C4-2B (cell line): ENCODE results near the gene KRTAP4-6.
"Not testable (repeated sequence)": the region's sequence is repeated elsewhere in the genome, so short reads cannot be mapped to it uniquely, and the experiment has no call there.

Experiments used
- H3K27ac ChIP-seq: fragments of 450-650 bp; 2 replicates; pipeline ENCODE4 v1.5.1; 2017
- ZFX ChIP-seq: fragments of 450-650 bp; IDR thresholded peaks from 2 replicates; pipeline ENCODE4 v1.6.1; 2017
- TF ChIP-seq, protein P1 (sequence below): fragments of 450-650 bp; conservative IDR thresholded peaks from 2 replicates; pipeline ENCODE4 v1.5.1; 2017; ENCODE audit warnings: mild to moderate bottlenecking

The KRTAP4-6 gene

DNA sequence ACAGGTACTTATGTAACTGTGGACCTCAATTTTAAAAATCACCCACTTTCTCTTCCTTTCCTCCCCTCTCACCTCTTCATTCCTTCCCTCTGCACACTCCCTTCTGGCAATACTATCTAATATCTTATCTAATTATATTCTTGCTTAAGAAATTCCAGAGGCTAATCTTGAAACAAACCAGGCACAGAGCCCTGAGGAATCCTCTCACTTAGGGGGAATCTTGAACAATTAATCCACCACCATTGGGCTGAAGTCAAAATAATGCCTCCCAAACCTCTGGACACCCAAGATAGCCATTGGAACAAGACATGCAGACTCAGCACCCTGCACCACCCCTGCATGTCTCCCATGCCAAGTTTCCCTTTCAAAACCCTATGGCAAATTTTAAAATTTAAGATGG is 1.0 kb upstream of the KRTAP4-6 start:
- TF ChIP-seq ZFX: no peak
- TF ChIP-seq, protein P1, sequence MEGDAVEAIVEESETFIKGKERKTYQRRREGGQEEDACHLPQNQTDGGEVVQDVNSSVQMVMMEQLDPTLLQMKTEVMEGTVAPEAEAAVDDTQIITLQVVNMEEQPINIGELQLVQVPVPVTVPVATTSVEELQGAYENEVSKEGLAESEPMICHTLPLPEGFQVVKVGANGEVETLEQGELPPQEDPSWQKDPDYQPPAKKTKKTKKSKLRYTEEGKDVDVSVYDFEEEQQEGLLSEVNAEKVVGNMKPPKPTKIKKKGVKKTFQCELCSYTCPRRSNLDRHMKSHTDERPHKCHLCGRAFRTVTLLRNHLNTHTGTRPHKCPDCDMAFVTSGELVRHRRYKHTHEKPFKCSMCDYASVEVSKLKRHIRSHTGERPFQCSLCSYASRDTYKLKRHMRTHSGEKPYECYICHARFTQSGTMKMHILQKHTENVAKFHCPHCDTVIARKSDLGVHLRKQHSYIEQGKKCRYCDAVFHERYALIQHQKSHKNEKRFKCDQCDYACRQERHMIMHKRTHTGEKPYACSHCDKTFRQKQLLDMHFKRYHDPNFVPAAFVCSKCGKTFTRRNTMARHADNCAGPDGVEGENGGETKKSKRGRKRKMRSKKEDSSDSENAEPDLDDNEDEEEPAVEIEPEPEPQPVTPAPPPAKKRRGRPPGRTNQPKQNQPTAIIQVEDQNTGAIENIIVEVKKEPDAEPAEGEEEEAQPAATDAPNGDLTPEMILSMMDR: no peak
- no peak overlapping the region for H3K27ac ChIP-seq

DNA sequence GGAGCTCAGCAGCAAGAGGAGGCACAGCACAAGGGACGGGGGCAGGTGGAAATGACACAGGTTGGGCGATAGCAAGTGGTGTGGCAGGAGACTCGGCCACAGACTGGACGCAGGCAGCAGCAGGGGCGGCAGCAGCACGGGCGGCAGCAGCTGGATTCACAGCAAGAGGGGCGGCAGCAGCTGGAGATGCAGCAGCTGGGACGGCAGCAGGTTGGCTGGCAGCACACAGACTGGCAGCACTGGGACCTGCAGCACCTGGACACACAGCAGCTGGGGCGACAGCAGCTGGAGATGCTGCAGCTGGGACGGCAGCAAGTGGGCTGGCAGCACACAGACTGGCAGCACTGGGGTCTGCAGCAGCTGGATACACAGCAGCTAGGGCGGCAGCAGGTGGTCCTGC is 479 bp downstream of the KRTAP4-6 start:
- not testable (repeated sequence) for H3K27ac ChIP-seq

DNA sequence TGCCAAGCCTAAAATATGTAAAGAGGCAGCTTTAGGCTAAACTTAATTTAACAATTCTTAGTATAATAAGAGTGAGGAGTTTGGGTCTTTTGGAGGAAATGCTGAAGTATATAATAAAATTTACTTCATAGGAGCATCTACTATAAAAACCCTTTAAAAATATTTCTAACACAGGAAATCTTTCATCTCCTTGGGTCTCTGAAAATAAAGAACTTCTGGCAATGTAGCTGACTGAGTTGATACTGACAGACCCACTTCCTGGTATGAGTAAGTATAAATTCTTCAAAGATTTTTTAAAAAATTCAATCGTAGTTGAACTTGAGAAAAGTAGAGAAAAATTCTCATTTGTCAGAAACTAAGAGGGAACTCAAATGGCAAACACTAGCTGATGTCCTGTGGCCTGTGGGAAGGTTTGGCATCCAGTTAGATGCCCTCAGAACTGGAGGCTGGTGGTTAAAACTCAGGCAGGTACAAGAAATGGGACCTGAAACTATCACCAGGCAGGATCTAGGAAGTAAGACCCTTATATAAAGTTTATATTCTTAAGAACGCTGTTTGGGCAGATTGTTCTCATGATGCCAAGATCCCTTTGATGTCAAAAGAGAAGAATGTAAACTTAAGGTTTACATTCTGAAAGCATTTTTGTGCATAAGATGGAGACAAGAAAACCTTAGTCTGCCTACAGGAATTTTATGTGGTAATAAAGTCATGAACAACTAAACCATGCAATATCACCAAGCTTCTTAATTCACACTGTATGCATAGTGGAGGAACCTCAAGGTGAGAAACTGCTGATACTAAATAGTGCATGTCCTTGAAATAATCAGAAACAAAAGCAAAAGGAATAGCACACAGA is 6.2 kb downstream of the KRTAP4-6 start:
- H3K27ac ChIP-seq: no peak overlapping the region
- TF ChIP-seq, protein P1: no peak
- no peak for TF ChIP-seq ZFX

DNA sequence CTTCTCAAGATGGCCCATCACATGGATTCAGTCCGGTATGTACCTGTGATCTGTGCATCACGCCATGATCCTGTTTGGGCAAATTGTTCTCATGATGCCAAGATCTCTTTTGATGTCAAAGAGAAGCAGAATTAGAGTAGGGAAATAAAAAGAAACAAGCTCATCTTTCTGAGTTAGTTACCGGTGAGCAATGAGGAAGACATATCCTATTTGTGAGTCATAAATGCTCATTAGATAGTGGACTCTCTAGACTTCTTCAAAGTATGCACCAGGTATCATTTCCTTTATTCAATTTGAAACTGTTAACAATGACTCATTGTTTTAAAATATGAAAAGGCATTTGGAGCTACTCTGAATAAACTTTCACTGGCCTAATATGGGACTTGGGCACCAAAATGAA is 8.4 kb downstream of the KRTAP4-6 start:
- H3K27ac ChIP-seq: no peak overlapping the region
- TF ChIP-seq, protein P1: no peak
- no peak for TF ChIP-seq ZFX

DNA sequence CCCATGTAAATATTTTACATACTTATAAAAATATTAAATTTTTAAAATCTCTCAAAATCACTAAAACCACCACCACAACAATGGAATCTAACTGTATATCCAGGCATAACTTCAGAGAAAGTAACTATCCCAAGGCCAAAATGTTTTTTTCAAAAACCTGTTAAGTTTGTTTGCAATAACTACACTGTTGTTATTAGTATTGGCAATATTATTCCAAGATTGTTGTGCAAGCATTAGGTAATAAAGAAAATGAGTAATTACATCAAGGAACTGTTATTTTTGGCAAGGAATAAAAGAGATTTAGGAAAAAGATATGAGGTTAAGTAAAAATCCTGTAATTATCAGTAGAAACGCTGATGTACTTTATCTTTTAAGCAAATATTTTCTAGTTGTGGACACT is 13.0 kb downstream of the KRTAP4-6 start:
- no peak for TF ChIP-seq ZFX
- TF ChIP-seq, protein P1: no peak
- H3K27ac ChIP-seq: no peak overlapping the region

DNA sequence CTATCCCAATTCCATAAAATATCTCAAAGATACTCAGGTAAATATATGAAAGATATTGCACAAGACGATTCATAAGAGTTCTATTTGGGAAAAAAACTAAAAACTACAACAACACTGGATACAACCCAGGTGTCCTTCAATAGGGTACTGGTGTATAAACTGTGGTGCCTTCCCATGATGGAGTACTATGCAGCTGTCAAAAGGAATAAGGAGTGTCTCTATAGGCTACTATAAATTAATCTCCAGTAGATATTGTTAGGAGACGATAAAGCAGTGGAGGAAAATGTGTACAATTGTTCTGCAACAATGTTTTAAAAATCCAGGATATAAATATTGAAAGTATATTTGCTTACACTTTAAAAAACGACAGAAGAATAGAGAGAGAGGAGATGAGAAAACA is 13.9 kb downstream of the KRTAP4-6 start:
- no peak overlapping the region for H3K27ac ChIP-seq
- TF ChIP-seq ZFX: no peak
- TF ChIP-seq, protein P1: no peak

DNA sequence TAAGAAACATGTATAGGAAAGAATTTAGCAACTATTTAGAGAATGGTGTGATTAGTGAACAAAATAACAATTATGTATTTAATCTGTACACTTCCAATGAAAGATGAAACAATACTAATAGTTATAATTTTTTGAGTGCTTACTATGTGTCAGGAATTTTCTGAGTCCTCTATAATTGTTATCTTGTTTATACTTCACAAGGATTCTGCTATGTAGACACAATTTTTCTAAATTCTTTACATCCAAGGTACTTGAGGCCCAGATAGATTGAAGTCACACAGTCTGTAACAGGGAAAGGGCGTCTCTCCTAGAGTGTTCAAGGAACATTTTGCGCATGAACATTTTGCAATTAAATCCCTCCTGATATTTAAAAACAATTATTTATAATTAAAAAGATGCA is 15.3 kb downstream of the KRTAP4-6 start:
- no peak overlapping the region for H3K27ac ChIP-seq
- no peak for TF ChIP-seq ZFX
- TF ChIP-seq, protein P1: no peak

DNA sequence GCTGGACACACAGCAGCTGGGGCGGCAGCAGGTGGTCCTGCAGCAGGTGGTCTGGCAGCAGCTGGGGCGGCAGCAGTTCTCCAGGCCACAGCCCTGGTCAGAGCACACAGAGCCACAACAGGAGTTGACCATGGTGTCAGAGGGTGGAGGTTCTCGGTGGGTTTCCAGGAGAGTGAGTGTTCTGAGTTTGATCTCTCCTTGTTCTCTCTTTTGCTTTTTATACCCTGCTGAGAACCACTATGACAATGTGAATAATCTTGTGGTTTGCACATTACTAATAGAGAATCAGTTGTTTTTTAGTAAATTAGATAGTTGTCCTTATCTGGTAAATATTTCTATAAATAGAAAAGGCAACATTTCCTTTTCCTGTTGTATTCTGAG is 16.4 kb downstream of the KRTAP4-6 start, which contains the start of gene KRTAP4-12:
TSS of gene KRTAP4-12 (minus strand) at position 192 of the 381 bp plus-strand sequence. CDS start at position 132, 60 bp downstream.
- not testable (repeated sequence) for H3K27ac ChIP-seq

DNA sequence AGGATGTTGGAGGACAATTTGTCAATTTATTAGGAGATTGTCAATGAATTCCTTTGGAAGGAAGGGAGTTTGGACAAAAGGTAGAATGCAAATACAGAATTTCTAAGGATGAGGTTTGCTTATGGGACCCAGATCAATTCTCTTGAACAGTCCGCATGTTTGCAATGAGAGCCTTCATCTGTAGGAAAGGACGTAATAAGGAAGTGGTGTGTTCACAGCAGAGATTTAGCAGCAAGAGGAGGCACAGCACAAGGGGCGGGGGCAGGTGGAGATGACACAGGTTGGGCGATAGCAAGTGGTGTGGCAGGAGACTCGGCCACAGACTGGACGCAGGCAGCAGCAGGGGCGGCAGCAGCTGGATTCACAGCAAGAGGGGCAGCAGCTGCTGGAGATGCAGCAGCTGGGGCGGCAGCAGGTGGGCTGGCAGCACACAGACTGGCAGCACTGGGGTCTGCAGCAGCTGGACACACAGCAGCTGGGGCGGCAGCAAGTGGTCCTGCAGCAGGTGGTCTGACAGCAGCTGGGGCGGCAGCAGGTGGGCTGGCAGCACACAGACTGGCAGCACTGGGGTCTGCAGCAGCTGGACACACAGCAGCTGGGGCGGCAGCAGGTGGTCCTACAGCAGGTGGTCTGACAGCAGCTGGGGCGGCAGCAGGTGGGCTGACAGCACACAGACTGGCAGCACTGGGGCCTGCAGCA is 16.9 kb downstream of the KRTAP4-6 start:
- not testable (repeated sequence) for H3K27ac ChIP-seq
